PFSK-1 (cell line): Measurements from ENCODE around the gene APLP2.

Source experiments
- FOXP2 ChIP-seq: optimal IDR thresholded peaks from 2 replicates; pipeline ENCODE3; 2011; ENCODE audit warnings: borderline replicate concordance, control low read depth, inconsistent platforms; ENCODE audit not compliant: insufficient read depth; ENCODE audit errors: extremely low read length, extremely low read depth
- POLR2AphosphoS5 ChIP-seq: IDR thresholded peaks from 2 replicates; pipeline ENCODE4 v1.6.1; 2012; ENCODE audit warnings: low read depth, mild to moderate bottlenecking, control low read depth, low read length, moderate library complexity
- SIN3A ChIP-seq: IDR thresholded peaks from 2 replicates; pipeline ENCODE4 v1.6.1; 2012; ENCODE audit warnings: mild to moderate bottlenecking, low read length, moderate library complexity, borderline replicate concordance; ENCODE audit not compliant: insufficient read depth
- TAF1 ChIP-seq: IDR thresholded peaks from 2 replicates; pipeline ENCODE4 v1.6.1; 2012; ENCODE audit warnings: low read length, control low read depth, borderline replicate concordance; ENCODE audit not compliant: insufficient read depth
- TF ChIP-seq, protein P1 (sequence below), 2 experiments: IDR thresholded peaks; 2 replicates each; pipeline versions ENCODE4 v1.6.1 to v1.8.0; 2011 to 2012; ENCODE audit warnings: low read depth in 2 of 2, low read length in 2 of 2, control low read depth in 1 of 2, inconsistent platforms in 1 of 2, mild to moderate bottlenecking in 1 of 2, moderate library complexity in 1 of 2; ENCODE audit not compliant: insufficient read depth in 1 of 2

DNA sequence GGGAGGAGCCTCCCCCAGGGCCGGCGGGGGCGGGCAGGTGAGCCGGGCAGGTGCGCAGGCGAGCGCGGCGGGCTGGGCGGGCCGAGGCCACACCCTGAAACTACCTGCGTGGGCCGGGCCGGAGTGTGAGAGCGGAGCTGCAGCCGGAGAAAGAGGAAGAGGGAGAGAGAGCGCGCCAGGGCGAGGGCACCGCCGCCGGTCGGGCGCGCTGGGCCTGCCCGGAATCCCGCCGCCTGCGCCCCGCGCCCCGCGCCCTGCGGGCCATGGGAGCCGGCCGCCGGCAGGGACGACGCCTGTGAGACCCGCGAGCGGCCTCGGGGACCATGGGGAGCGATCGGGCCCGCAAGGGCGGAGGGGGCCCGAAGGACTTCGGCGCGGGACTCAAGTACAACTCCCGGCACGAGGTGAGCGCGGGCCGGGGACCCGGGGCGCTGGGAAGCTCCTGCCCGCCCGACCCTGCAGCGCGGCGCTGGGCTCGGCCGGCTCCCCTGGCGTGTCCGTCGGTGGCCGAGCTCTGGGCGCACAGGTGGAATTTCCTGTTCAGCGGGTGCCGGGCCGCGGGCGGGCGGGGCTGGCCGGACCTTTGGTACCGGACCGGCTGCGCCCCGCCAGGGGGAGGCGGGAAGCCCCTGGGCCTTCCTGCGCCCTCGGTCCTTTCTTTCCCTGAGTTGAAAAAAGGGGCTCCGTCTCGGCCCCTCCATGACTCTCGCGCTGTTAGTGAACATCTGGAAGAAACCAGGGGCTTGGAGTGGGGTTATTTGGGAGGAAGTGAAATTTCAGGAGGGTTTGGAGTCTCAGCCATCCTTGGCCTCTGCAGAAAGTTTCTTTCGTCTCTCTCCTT is 90.2 kb downstream of the APLP2 start, which contains the start of gene ST14:
- no peak for TF ChIP-seq TAF1
- TF ChIP-seq, protein P1, sequence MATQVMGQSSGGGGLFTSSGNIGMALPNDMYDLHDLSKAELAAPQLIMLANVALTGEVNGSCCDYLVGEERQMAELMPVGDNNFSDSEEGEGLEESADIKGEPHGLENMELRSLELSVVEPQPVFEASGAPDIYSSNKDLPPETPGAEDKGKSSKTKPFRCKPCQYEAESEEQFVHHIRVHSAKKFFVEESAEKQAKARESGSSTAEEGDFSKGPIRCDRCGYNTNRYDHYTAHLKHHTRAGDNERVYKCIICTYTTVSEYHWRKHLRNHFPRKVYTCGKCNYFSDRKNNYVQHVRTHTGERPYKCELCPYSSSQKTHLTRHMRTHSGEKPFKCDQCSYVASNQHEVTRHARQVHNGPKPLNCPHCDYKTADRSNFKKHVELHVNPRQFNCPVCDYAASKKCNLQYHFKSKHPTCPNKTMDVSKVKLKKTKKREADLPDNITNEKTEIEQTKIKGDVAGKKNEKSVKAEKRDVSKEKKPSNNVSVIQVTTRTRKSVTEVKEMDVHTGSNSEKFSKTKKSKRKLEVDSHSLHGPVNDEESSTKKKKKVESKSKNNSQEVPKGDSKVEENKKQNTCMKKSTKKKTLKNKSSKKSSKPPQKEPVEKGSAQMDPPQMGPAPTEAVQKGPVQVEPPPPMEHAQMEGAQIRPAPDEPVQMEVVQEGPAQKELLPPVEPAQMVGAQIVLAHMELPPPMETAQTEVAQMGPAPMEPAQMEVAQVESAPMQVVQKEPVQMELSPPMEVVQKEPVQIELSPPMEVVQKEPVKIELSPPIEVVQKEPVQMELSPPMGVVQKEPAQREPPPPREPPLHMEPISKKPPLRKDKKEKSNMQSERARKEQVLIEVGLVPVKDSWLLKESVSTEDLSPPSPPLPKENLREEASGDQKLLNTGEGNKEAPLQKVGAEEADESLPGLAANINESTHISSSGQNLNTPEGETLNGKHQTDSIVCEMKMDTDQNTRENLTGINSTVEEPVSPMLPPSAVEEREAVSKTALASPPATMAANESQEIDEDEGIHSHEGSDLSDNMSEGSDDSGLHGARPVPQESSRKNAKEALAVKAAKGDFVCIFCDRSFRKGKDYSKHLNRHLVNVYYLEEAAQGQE (IDR thresholded peaks at IDR 0.05; ENCODE audit: insufficient read depth in 1 of 2, low read depth in 2 of 2, low read length in 2 of 2): no peak
- TF ChIP-seq POLR2AphosphoS5: no peak
- TF ChIP-seq SIN3A: no peak
- TF ChIP-seq FOXP2: no peak
